LNCaP clone FGC (cell line): Measurements from ENCODE around the gene RRAS.

ENCODE experiments used
- DNase-seq: peaks from one replicate; pipeline ENCODE4 v3.0.0-alpha.2; 2011; ENCODE audit warnings: low read depth
- H3K4me3 ChIP-seq: 2 replicates; pipeline ENCODE4 v1.5.1; 2011; ENCODE audit warnings: mild to moderate bottlenecking, low read depth, low read length, control low read depth
- CTCF ChIP-seq: IDR thresholded peaks from 2 replicates; pipeline ENCODE4 v1.5.1; 2012; ENCODE audit warnings: mild to moderate bottlenecking; ENCODE audit not compliant: control insufficient read depth, insufficient read depth; ENCODE audit errors: extremely low read depth

Gene RRAS

GRCh38 chr19:49680421-49681351 is 40.7 kb upstream of the RRAS start:
- H3K4me3 ChIP-seq, result peak overlapping the region; percentile 28
- TF ChIP-seq CTCF, result peak; percentile 99
- no peak for DNase-seq

GRCh38 chr19:49679771-49680413 is 39.9 kb upstream of the RRAS start:
- no peak overlapping the region; the same call in 1 of the 2 replicates for H3K4me3 ChIP-seq
- DNase-seq, result no peak
- TF ChIP-seq CTCF, result no peak

GRCh38 chr19:49678985-49679770 is 39.2 kb upstream of the RRAS start:
- DNase-seq, result no peak
- no peak overlapping the region for H3K4me3 ChIP-seq
- TF ChIP-seq CTCF, result no peak

- DNase-seq, result no peak
- H3K4me3 ChIP-seq, result peak overlapping the region; percentile 99
- TF ChIP-seq CTCF, result peak; percentile 65
Observed at GRCh38 chr19:49677901-49678674, 38.1 kb upstream of the RRAS start.

GRCh38 chr19:49677231-49677900 is 37.4 kb upstream of the RRAS start, which contains the start of gene PRMT1:
TSS of gene PRMT1 (plus strand) at chr19:49677271. CDS start at chr19:49677281, 10 bp downstream.
- TF ChIP-seq CTCF, result no peak
- H3K4me3 ChIP-seq, result peak within 1 kb of the TSS; percentile 99
- no peak for DNase-seq
